Neural cell (in vitro differentiated cells): ENCODE results near the gene UNC45A. TPM values are rescaled to one million over a fixed set of nuclear protein-coding genes. Genes with fewer than 3 reads are reported as not detected.

ENCODE experiments used
- H2AFZ ChIP-seq: fragments of 200-600, 300-800 bp; sonication (generic), shearing (Covaris generic); 2 replicates; pipeline ENCODE4 v1.6.0; 2014; ENCODE audit warnings: low read depth, mild to moderate bottlenecking, antibody characterized with exemption, low read length, moderate library complexity
- H3F3A ChIP-seq: fragments of 200-600 bp; shearing (Covaris generic); 2 replicates; pipeline ENCODE4 v1.6.1; 2016; ENCODE audit warnings: mild to moderate bottlenecking, moderate library complexity, mixed read lengths, antibody characterized with exemption, low read length; ENCODE audit not compliant: insufficient read depth, poor library complexity, severe bottlenecking
- H3K27ac ChIP-seq: fragments of 200-600, 300-800 bp; sonication (generic), shearing (Covaris generic); 2 replicates; pipeline ENCODE4 v1.5.1; 2014; ENCODE audit warnings: mild to moderate bottlenecking, low read length, moderate library complexity
- H3K27me3 ChIP-seq: fragments of 300-800, 200-600 bp; sonication (generic), shearing (Covaris generic); 2 replicates; pipeline ENCODE4 v1.6.0; 2014; ENCODE audit warnings: mild to moderate bottlenecking, low read depth, low read length, moderate library complexity; ENCODE audit not compliant: insufficient read depth
- H3K36me3 ChIP-seq: fragments of 300-800, 200-600 bp; sonication (generic), shearing (Covaris generic); 2 replicates; pipeline ENCODE4 v1.5.1; 2014; ENCODE audit warnings: mild to moderate bottlenecking, antibody characterized with exemption, low read length, moderate library complexity; ENCODE audit not compliant: insufficient read depth
- H3K4me2 ChIP-seq: fragments of 300-800, 200-600 bp; sonication (generic), shearing (Covaris generic); 2 replicates; pipeline ENCODE4 v1.6.0; 2014; ENCODE audit warnings: mild to moderate bottlenecking, low read length
- H3K4me3 ChIP-seq: fragments of 300-800, 200-600 bp; sonication (generic), shearing (Covaris generic); 2 replicates; pipeline ENCODE4 v1.5.1; 2014; ENCODE audit warnings: mild to moderate bottlenecking, low read length, moderate library complexity
- H3K79me2 ChIP-seq: fragments of 200-600 bp; shearing (Covaris generic); replicated peaks from 2 replicates; pipeline ENCODE4 v1.6.0; 2014; ENCODE audit warnings: mild to moderate bottlenecking, low read length, moderate library complexity; ENCODE audit not compliant: insufficient read depth
- H3K9ac ChIP-seq: fragments of 300-800, 200-600 bp; sonication (generic), shearing (Covaris generic); 2 replicates; pipeline ENCODE4 v1.6.1; 2016; ENCODE audit warnings: mild to moderate bottlenecking, low read length, mixed read lengths
- H3K9me2 ChIP-seq: fragments of 200-600 bp; shearing (Covaris generic); 2 replicates; pipeline ENCODE4 v1.6.1; 2016; ENCODE audit warnings: mild to moderate bottlenecking, low read length, mixed read lengths; ENCODE audit not compliant: insufficient read depth
- H3K9me3 ChIP-seq: fragments of 200-600, 300-800 bp; sonication (generic), shearing (Covaris generic); 2 replicates; pipeline ENCODE4 v1.6.1; 2016; ENCODE audit warnings: mild to moderate bottlenecking, mixed run types, low read length, moderate library complexity, mixed read lengths
- H4K20me1 ChIP-seq: fragments of 200-600 bp; shearing (Covaris generic); 2 replicates; pipeline ENCODE4 v1.6.1; 2016; ENCODE audit warnings: mild to moderate bottlenecking, mixed run types; ENCODE audit not compliant: insufficient read depth
- CTCF ChIP-seq: fragments of 450-650 bp; IDR thresholded peaks from 2 replicates; pipeline ENCODE4 v1.5.1; 2014; ENCODE audit warnings: antibody characterized with exemption, mild to moderate bottlenecking, moderate library complexity; ENCODE audit not compliant: poor library complexity, severe bottlenecking
- EP300 ChIP-seq: fragments of 450-650 bp; conservative IDR thresholded peaks from 2 replicates; pipeline ENCODE4 v1.6.1; 2014; ENCODE audit warnings: antibody characterized with exemption, mild to moderate bottlenecking, moderate library complexity; ENCODE audit not compliant: poor library complexity, severe bottlenecking
- EZH2 ChIP-seq: fragments of 200-600, 300-800 bp; shearing (Covaris generic), sonication (generic); IDR thresholded peaks from 2 replicates; pipeline ENCODE4 v1.6.1; 2014; ENCODE audit warnings: antibody characterized with exemption, low read length, borderline replicate concordance, mild to moderate bottlenecking; ENCODE audit not compliant: insufficient read depth, poor library complexity, severe bottlenecking
- MXI1 ChIP-seq: fragments of 450-650 bp; conservative IDR thresholded peaks from 2 replicates; pipeline ENCODE4 v1.6.1; 2014; ENCODE audit warnings: antibody characterized with exemption, mild to moderate bottlenecking; ENCODE audit not compliant: poor library complexity, severe bottlenecking
- POLR2AphosphoS5 ChIP-seq: IDR thresholded peaks from 2 replicates; pipeline ENCODE4 v1.6.1; 2012
- RAD21 ChIP-seq: fragments of 450-650 bp; conservative IDR thresholded peaks from 2 replicates; pipeline ENCODE4 v1.6.1; 2014; ENCODE audit warnings: antibody characterized with exemption, mild to moderate bottlenecking, moderate library complexity
- SMC3 ChIP-seq: fragments of 450-650 bp; conservative IDR thresholded peaks from 2 replicates; pipeline ENCODE4 v1.6.1; 2014; ENCODE audit warnings: antibody characterized with exemption, mild to moderate bottlenecking, moderate library complexity; ENCODE audit not compliant: poor library complexity
- TAF1 ChIP-seq: IDR thresholded peaks from 2 replicates; pipeline ENCODE4 v1.6.1; 2012; ENCODE audit warnings: low read depth
- polyA plus RNA-seq: library from polyadenylated mRNA; depleted of rRNA; stranded (reverse); fragments of >200 nt; gene quantifications from 2 replicates; pipeline ENCODE4 v1.2.3, GENCODE V29; 2014
- TF ChIP-seq, protein P1 (sequence below): IDR thresholded peaks from 2 replicates; pipeline ENCODE4 v1.6.1; 2012; ENCODE audit warnings: borderline replicate concordance

UNC45A gene
- polyA plus RNA-seq, 1 donor from 2014 or later, result 41.3 TPM

DNA sequence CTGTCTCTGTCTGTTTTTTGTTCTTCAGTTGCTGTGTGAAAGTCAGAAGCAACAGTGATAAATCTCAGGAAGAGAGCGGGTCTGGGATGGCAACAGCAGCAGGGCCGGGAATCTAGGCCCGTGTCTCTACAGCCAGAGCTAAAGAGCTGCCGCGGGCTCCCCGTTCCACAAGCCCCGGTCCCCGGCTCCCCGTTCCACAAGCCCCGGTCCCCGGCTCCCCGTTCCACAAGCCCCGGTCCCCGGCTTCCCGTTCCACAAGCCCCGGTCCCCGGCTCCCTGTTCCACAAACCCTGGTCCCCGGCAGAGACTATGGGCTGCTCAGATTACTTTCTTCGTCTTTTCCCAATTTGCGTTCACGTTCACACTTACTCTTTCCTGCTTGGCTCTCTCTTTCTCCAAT is 39.1 kb downstream of the UNC45A start:
- Histone ChIP-seq H3K9ac (no peak overlapping the region), H3K36me3 (no peaks in the 10 kb centered on the region), H3K27ac (no peak overlapping the region), H3K4me2 (no peak overlapping the region), H4K20me1 (no peaks in the 10 kb centered on the region), H3K4me3 (no peak overlapping the region), H3K79me2 (no peaks in the 10 kb centered on the region), H3F3A (no peaks in the 10 kb centered on the region), H3K27me3 (no peaks in the 10 kb centered on the region), H2AFZ (no peak overlapping the region), H3K9me2 (no peaks in the 10 kb centered on the region), H3K9me3 (no peaks in the 10 kb centered on the region)
- no peak for TF ChIP-seq RAD21
- TF ChIP-seq EP300, result no peak

DNA sequence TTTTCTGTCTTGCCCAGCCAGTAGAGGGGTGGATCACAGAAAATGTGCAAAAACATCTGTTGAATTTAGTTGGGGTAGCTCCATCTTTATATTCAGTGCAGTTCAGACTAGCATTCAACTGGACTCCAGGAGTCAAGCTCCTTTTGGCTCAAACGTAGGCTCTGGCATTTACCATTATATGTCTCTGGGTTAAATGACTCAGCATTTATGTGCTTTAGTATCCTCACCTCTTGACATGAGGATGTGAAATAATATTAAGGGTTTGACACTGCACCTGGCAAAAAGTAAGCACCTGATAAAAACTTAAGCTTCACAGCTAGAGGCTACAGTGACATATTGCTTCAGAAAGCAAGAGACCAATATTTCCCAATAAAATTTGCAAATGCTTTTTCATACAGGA is 44.5 kb downstream of the UNC45A start:
- no peak overlapping the region for H3K9ac ChIP-seq
- no peaks in the 10 kb centered on the region for H3K27me3 ChIP-seq
- TF ChIP-seq POLR2AphosphoS5, result no peak
- no peak for TF ChIP-seq CTCF
- no peak for TF ChIP-seq EP300
- no peak for TF ChIP-seq RAD21
- TF ChIP-seq, protein P1, sequence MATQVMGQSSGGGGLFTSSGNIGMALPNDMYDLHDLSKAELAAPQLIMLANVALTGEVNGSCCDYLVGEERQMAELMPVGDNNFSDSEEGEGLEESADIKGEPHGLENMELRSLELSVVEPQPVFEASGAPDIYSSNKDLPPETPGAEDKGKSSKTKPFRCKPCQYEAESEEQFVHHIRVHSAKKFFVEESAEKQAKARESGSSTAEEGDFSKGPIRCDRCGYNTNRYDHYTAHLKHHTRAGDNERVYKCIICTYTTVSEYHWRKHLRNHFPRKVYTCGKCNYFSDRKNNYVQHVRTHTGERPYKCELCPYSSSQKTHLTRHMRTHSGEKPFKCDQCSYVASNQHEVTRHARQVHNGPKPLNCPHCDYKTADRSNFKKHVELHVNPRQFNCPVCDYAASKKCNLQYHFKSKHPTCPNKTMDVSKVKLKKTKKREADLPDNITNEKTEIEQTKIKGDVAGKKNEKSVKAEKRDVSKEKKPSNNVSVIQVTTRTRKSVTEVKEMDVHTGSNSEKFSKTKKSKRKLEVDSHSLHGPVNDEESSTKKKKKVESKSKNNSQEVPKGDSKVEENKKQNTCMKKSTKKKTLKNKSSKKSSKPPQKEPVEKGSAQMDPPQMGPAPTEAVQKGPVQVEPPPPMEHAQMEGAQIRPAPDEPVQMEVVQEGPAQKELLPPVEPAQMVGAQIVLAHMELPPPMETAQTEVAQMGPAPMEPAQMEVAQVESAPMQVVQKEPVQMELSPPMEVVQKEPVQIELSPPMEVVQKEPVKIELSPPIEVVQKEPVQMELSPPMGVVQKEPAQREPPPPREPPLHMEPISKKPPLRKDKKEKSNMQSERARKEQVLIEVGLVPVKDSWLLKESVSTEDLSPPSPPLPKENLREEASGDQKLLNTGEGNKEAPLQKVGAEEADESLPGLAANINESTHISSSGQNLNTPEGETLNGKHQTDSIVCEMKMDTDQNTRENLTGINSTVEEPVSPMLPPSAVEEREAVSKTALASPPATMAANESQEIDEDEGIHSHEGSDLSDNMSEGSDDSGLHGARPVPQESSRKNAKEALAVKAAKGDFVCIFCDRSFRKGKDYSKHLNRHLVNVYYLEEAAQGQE, result no peak
- TF ChIP-seq SMC3, result no peak
- TF ChIP-seq MXI1, result no peak
- TF ChIP-seq TAF1, result no peak
- TF ChIP-seq EZH2, result no peak
- H3K4me2 ChIP-seq, result no peak overlapping the region
- no peaks in the 10 kb centered on the region for H3K36me3 ChIP-seq
- no peak overlapping the region for H3K27ac ChIP-seq
- no peak overlapping the region for H2AFZ ChIP-seq
- no peaks in the 10 kb centered on the region for H3K9me2 ChIP-seq
- H3K4me3 ChIP-seq, result no peak overlapping the region
- no peaks in the 10 kb centered on the region for H3K9me3 ChIP-seq
- peaks cover under 1% of the 10 kb centered on the region for H3K79me2 ChIP-seq
- H4K20me1 ChIP-seq, result no peaks in the 10 kb centered on the region
- no peaks in the 10 kb centered on the region for H3F3A ChIP-seq

DNA sequence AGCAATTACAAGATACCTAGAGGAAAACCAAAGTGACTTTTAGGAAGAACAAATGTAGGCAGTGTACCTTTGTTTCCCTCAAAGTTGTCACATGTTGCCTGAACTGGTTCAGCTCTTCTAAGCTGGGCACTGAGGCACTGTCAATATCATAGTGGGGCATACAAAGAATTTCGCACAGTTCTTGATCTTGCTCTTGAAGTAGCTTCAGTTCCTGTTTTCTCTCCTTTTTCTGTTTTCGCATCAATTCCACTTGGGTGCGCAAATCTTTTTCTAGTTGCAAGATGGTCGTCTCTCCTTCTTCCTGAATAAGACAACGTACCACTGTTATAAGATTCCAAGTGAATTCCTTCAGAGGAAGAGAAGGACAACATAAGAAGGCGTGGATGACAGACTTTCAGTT is 46.6 kb downstream of the UNC45A start:
- Histone ChIP-seq H3F3A (no peaks in the 10 kb centered on the region), H3K79me2 (peaks cover 16% of the 10 kb centered on the region), H3K36me3 (no peaks in the 10 kb centered on the region), H2AFZ (no peak overlapping the region), H3K9ac (no peak overlapping the region), H3K9me3 (no peaks in the 10 kb centered on the region), H4K20me1 (no peaks in the 10 kb centered on the region), H3K27ac (no peak overlapping the region), H3K9me2 (no peaks in the 10 kb centered on the region), H3K4me2 (no peak overlapping the region), H3K27me3 (no peaks in the 10 kb centered on the region), H3K4me3 (no peak overlapping the region)
- TF ChIP-seq POLR2AphosphoS5 (no peak), RAD21 (no peak), EP300 (no peak), TAF1 (no peak), CTCF (no peak), SMC3 (no peak), MXI1 (no peak), EZH2 (no peak)
- TF ChIP-seq, protein P1, result no peak
